Neural crest cell (in vitro differentiated cells): Measurements from ENCODE around the gene RABGAP1. TPM values are rescaled to one million over a fixed set of nuclear protein-coding genes. Genes with fewer than 3 reads are reported as not detected.

ENCODE experiments used
- DNase-seq: peaks from one replicate; pipeline ENCODE4 v3.0.0; 2021; ENCODE audit warnings: low read depth, mixed read lengths, low spot score
- H3K27ac Mint-ChIP-seq: one replicate; pipeline ENCODE4 v1.8.0; 2021; ENCODE audit warnings: mild to moderate bottlenecking, mixed read lengths; ENCODE audit not compliant: unreplicated experiment
- H3K27me3 Mint-ChIP-seq: 2 replicates; pipeline ENCODE4 v1.8.0; 2021; ENCODE audit warnings: low read depth, mild to moderate bottlenecking, mixed read lengths
- H3K36me3 Mint-ChIP-seq: 2 replicates; pipeline ENCODE4 v1.8.0; 2021; ENCODE audit warnings: low read depth, mild to moderate bottlenecking, mixed read lengths
- H3K4me1 Mint-ChIP-seq: 2 replicates; pipeline ENCODE4 v1.8.0; 2021; ENCODE audit warnings: mixed read lengths
- H3K4me3 Mint-ChIP-seq: one replicate; pipeline ENCODE4 v1.8.0; 2021; ENCODE audit warnings: mild to moderate bottlenecking, mixed read lengths
- H3K9me3 Mint-ChIP-seq: 2 replicates; pipeline ENCODE4 v1.8.0; 2021; ENCODE audit warnings: mixed read lengths
- CTCF ChIP-seq: fragments of 200-600 bp; sonication (generic); conservative IDR thresholded peaks from 2 replicates; pipeline ENCODE4 v1.5.0; 2021; ENCODE audit warnings: antibody characterized with exemption, mild to moderate bottlenecking
- total RNA-seq: library from RNA; stranded (reverse); gene quantifications from 2 replicates; pipeline ENCODE4 v1.2.1, GENCODE V29; 2021

Gene RABGAP1
- total RNA-seq, 1 donor from 2014 or later = 59.5 TPM

GRCh38 chr9:123034881-123035510 is 94.2 kb downstream of the RABGAP1 start:
- Mint-ChIP-seq H3K27me3 (no peaks in the 10 kb centered on the region), H3K4me1 (peaks cover 28% of the 10 kb centered on the region), H3K4me3 (no peak overlapping the region), H3K9me3 (no peaks in the 10 kb centered on the region), H3K36me3 (no peaks in the 10 kb centered on the region), H3K27ac (no peak overlapping the region)
- no peak for DNase-seq
- TF ChIP-seq CTCF = no peak

- Mint-ChIP-seq H3K9me3 (no peaks in the 10 kb centered on the region), H3K27me3 (no peaks in the 10 kb centered on the region), H3K27ac (no peak overlapping the region), H3K36me3 (no peaks in the 10 kb centered on the region), H3K4me1 (peaks cover 28% of the 10 kb centered on the region), H3K4me3 (no peak overlapping the region)
- no peak for TF ChIP-seq CTCF
- no peak for DNase-seq
These were observed 95.0 kb downstream of the RABGAP1 start for GRCh38 chr9:123035791-123036190.

DNA sequence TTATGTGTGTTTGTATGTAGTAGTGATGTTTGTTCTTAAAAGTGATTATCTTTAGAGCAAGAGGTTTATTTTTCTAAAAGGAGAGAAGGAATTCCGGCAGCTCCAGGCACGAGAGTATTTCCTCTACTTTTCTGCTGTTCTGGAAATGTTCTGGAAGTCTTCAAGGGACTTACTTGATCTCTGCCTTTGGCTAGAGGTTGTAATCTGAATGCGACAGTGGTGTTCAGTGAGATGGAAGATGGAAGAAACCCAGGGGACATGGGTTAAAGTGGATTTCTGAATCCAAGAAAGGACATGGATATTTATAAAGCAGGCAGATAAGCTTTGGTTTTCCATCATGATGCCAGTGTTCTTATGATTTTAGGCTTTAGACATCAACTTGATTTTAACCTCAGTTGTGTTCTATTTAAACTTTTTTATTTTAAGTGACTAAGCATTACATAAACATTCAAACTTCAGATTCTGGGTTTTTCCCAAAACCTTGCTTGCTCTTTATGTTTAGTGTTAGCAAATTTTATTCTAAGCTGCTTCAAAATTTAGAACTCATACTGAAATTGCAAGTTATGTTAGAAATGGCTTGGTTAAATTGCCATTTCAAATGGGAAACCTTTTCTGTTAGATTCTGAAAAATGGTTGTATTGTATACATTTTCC is 96.2 kb downstream of the RABGAP1 start:
- Mint-ChIP-seq H3K27ac (no peak overlapping the region), H3K36me3 (peaks cover 4% of the 10 kb centered on the region), H3K4me1 (peaks cover 21% of the 10 kb centered on the region), H3K9me3 (no peaks in the 10 kb centered on the region), H3K27me3 (no peaks in the 10 kb centered on the region), H3K4me3 (no peak overlapping the region)
- no peak for DNase-seq
- no peak for TF ChIP-seq CTCF

DNA sequence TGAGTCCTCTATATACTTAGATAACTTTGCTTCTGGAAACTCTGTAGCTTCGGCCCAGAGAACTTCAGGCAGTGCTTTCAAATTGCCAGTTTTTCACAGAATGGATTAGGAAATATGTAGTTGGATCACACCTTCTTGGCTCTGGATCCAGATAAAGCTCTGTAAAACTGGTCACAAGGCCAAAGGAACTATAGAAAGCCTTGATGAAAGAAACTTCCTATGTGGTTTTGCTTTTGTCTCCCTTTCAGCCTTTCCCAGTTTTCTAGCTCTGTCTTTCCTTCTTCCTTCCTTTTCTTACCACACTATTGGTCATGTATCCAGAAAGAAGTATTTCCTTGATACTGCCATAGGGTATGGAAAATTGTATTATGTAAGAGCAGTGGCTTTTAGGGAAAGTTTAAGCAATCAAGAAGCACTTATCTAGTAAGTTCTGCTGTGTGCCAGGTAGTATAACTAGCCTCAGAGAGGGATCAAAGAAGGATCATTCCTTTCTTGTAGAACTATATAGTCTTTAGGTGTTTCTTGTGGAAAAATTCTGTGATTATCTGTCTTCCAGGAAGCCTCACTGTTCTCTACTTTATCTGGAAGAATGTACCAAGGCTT is 98.9 kb downstream of the RABGAP1 start:
- H3K27ac Mint-ChIP-seq = no peak overlapping the region
- TF ChIP-seq CTCF = no peak
- no peaks in the 10 kb centered on the region for H3K27me3 Mint-ChIP-seq
- H3K4me1 Mint-ChIP-seq = peaks cover 4% of the 10 kb centered on the region
- H3K36me3 Mint-ChIP-seq = peaks cover 22% of the 10 kb centered on the region
- no peak overlapping the region for H3K4me3 Mint-ChIP-seq
- H3K9me3 Mint-ChIP-seq = peaks cover 4% of the 10 kb centered on the region
- no peak for DNase-seq

DNA sequence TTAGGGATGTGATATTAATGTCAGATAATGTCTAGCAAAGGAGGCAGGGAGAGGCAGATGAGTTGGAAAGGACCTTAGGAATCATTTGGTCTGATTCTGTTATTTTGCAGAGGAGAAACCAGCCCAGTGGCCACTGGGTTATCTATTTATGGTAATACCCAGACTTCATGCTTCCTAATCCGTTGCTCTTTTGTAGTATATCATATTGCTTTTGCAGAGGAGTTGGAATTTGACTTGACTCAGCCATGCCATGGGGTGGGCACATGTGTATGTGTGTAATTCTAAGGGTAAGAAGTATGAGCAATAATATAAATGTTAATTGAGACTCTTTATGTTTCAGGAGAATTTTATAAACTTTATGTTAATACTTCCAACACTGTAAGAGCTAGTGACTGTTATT is 100.0 kb downstream of the RABGAP1 start:
- Mint-ChIP-seq H3K9me3 (peaks cover 4% of the 10 kb centered on the region), H3K27ac (no peak overlapping the region), H3K27me3 (no peaks in the 10 kb centered on the region), H3K4me3 (no peak overlapping the region), H3K4me1 (no peaks in the 10 kb centered on the region), H3K36me3 (peaks cover 22% of the 10 kb centered on the region)
- no peak for TF ChIP-seq CTCF
- DNase-seq = no peak
